HepG2 (cell line): ENCODE data around the gene PGR. TPM values are rescaled to one million over a fixed set of nuclear protein-coding genes. Genes with fewer than 3 reads are reported as not detected.

Source experiments
- ATAC-seq: fragments of 200-7000 bp; cut with Tn5 transposase; 3 replicates; pipeline ENCODE4 v1.9.1; 2020; ENCODE audit warnings: mild to moderate bottlenecking, moderate library complexity
- BruUV-seq: library from RNA; stranded (reverse); fragments of 400-500 nt; replicated peaks from 2 replicates; lab custom pipeline; 2021; lab: Mats Ljungman, UMichigan
- CTCF ChIA-PET: fragments of 300-600 bp; formaldehyde crosslinking; extraction: SDS; loops from one replicate; lab custom pipeline; 2021; ENCODE audit warnings: low total read pairs, inconsistent platforms, low intra/inter-chr PET ratio; lab: Yijun Ruan, JAX
- POLR2A ChIA-PET: fragments of 350-600 bp; sonication (Branson Sonifier 250); formaldehyde crosslinking; loops from one replicate; lab custom pipeline; 2020; ENCODE audit warnings: antibody characterized with exemption, inconsistent platforms; lab: Yijun Ruan, JAX
- DNase-seq: peaks from one replicate; pipeline ENCODE4 v3.0.0-alpha.2; 2015; ENCODE audit warnings: low spot score
- FAIRE-seq: peaks from 3 replicates; lab custom pipeline; 2011; peaks lifted over from hg19 to GRCh38; lab: Jason Lieb, UNC
- H2AFZ ChIP-seq: one replicate; pipeline ENCODE4 v1.6.1; 2011; ENCODE audit warnings: low read length, inconsistent platforms
- H3K27ac ChIP-seq: fragments of 300-600 bp; 3 replicates; pipeline ENCODE4 v1.8.0; 2011; ENCODE audit warnings: mixed run types, mild to moderate bottlenecking, mixed read lengths, low read length, inconsistent platforms; ENCODE audit not compliant: insufficient read depth; ENCODE audit errors: extremely low read length
- H3K27me3 ChIP-seq, 2 experiments: fragments of 200-600 bp in 1 of 2; 2 replicates in 1 of 2; 3 replicates in 1 of 2; pipeline versions ENCODE4 v1.6.0 to v1.8.0; 2011; ENCODE audit warnings: low read length in 2 of 2, mild to moderate bottlenecking in 2 of 2, moderate library complexity in 2 of 2, inconsistent platforms in 1 of 2; ENCODE audit not compliant: insufficient read depth in 2 of 2, control insufficient read depth in 1 of 2
- H3K36me3 ChIP-seq, 2 experiments: fragments of 200-600 bp in 1 of 2; replicated peaks in 1 of 2; 2 replicates in 1 of 2; 3 replicates in 1 of 2; pipeline versions ENCODE4 v1.5.1 to v1.8.0; 2011; ENCODE audit warnings: low read length in 2 of 2, inconsistent platforms in 1 of 2; ENCODE audit not compliant: insufficient read depth in 2 of 2, control insufficient read depth in 1 of 2
- H3K4me1 ChIP-seq: 2 replicates; pipeline ENCODE4 v1.5.1; 2012; ENCODE audit warnings: low read length, inconsistent platforms; ENCODE audit not compliant: insufficient read depth
- H3K4me2 ChIP-seq: 2 replicates; pipeline ENCODE4 v1.6.0; 2011; ENCODE audit warnings: low read depth, low read length, inconsistent platforms
- H3K4me3 ChIP-seq, 3 experiments: fragments of 200-600 bp in 1 of 3; sonication (generic), shearing (Covaris generic) in 1 of 3; replicated peaks in 1 of 3; 2 replicates each; pipeline ENCODE4 v1.5.1; 2011 to 2016; ENCODE audit warnings: low read length in 3 of 3, inconsistent platforms in 2 of 3, low read depth in 2 of 3, mild to moderate bottlenecking in 2 of 3, control low read depth in 1 of 3, mixed read lengths in 1 of 3; ENCODE audit not compliant: insufficient read depth in 1 of 3
- H3K79me2 ChIP-seq: one replicate; pipeline ENCODE4 v1.6.1; 2011; ENCODE audit warnings: low read length, inconsistent platforms; ENCODE audit not compliant: insufficient read depth
- H3K9ac ChIP-seq: 2 replicates; pipeline ENCODE4 v1.6.0; 2011; ENCODE audit warnings: mild to moderate bottlenecking, low read depth, low read length, inconsistent platforms; ENCODE audit not compliant: insufficient read depth
- H3K9me3 ChIP-seq: 2 replicates; pipeline ENCODE4 v1.5.1; 2012; ENCODE audit warnings: mild to moderate bottlenecking, low read length
- H4K20me1 ChIP-seq: 2 replicates; pipeline ENCODE4 v1.6.0; 2011; ENCODE audit warnings: inconsistent platforms, mild to moderate bottlenecking, low read length, moderate library complexity; ENCODE audit not compliant: insufficient read depth
- EED ChIP-seq: sonication (generic); formaldehyde crosslinking; IDR thresholded peaks from 2 replicates; pipeline ENCODE4 v1.5.0; 2020; ENCODE audit warnings: mild to moderate bottlenecking, missing genetic modification reagents
- HNF4A ChIP-seq: sonication (generic); formaldehyde crosslinking; IDR thresholded peaks from 2 replicates; pipeline ENCODE4 v1.4.0; 2020; ENCODE audit warnings: missing genetic modification reagents
- HOXD1 ChIP-seq: sonication (generic); formaldehyde crosslinking; IDR thresholded peaks from 2 replicates; pipeline ENCODE4 v1.5.0; 2020; ENCODE audit warnings: missing genetic modification reagents
- IRF9 ChIP-seq: sonication (generic); formaldehyde crosslinking; IDR thresholded peaks from 2 replicates; pipeline ENCODE4 v1.8.0; 2022; ENCODE audit warnings: missing genetic modification reagents, mild to moderate bottlenecking, borderline replicate concordance
- SMAD9 ChIP-seq: sonication (generic); formaldehyde crosslinking; IDR thresholded peaks from 2 replicates; pipeline ENCODE4 v1.5.1; 2020; ENCODE audit warnings: mild to moderate bottlenecking, missing genetic modification reagents
- SP1 ChIP-seq, 2 experiments: fragments of 450-650 bp in 1 of 2; sonication (generic) in 1 of 2; formaldehyde crosslinking in 1 of 2; IDR thresholded peaks; 2 replicates each; pipeline versions ENCODE4 v1.4.0 to v1.6.1; 2016 to 2020; ENCODE audit warnings: missing genetic modification reagents in 1 of 2
- TAF15 ChIP-seq: fragments of 200-400 bp; formaldehyde crosslinking; IDR thresholded peaks from one replicate; pipeline ENCODE4 v1.6.1; 2018; ENCODE audit warnings: mild to moderate bottlenecking, low read depth, low read length; ENCODE audit not compliant: poor library complexity, severe bottlenecking
- TFAP4 ChIP-seq: sonication (generic); IDR thresholded peaks from 2 replicates; pipeline ENCODE4 v1.6.1; 2016; ENCODE audit warnings: low read depth, borderline replicate concordance
- TRAFD1 ChIP-seq: sonication (generic); formaldehyde crosslinking; IDR thresholded peaks from 2 replicates; pipeline ENCODE4 v1.5.1; 2020; ENCODE audit warnings: missing genetic modification reagents, mild to moderate bottlenecking, borderline replicate concordance
- UBTF ChIP-seq: sonication (generic); formaldehyde crosslinking; IDR thresholded peaks from 2 replicates; pipeline ENCODE4 v1.4.0; 2020; ENCODE audit warnings: mild to moderate bottlenecking, missing genetic modification reagents
- ZBTB44 ChIP-seq: sonication (generic); formaldehyde crosslinking; IDR thresholded peaks from 2 replicates; pipeline ENCODE4 v1.4.0; 2020; ENCODE audit warnings: missing genetic modification reagents
- ZNF513 ChIP-seq: sonication (generic); formaldehyde crosslinking; conservative IDR thresholded peaks from 2 replicates; pipeline ENCODE4 v1.5.0; 2020; ENCODE audit warnings: missing genetic modification reagents
- ZNF644 ChIP-seq: IDR thresholded peaks from 2 replicates; pipeline ENCODE4 v1.6.1; 2016; ENCODE audit warnings: low read depth
- whole genome bisulfite sequencing: methylation state at CpG from one replicate; pipeline ENCODE4 v1.1.6; 2017; ENCODE audit warnings: low lambda C conversion rate; 5-methylcytosine and 5-hydroxymethylcytosine counted together
- in situ Hi-C: cut with HindIII; loops from 2 replicates; pipeline ENCODE4 v1.10.0; 2017; ENCODE audit warnings: low pct_unique_long_range_greater_than_20kb; ENCODE audit not compliant: extremely low pct_ligation_motif_present
- intact Hi-C: fragments of 100-400 bp; cut with micrococcal nuclease; formaldehyde crosslinking; loops from one replicate; pipeline ENCODE4 v1.10.0; 2022; ENCODE audit not compliant: unreplicated experiment
- polyA plus RNA-seq, 8 experiments: library from polyadenylated mRNA; depleted of rRNA in 3 of 8; stranded (reverse) in 7 of 8; unstranded in 1 of 8; fragments of >200 nt; fragmentation: Illumina TruSeq in 4 of 8; extraction: Trizol in 4 of 8; gene quantifications; 2 replicates each; pipeline versions ENCODE4 v1.2.1 to v1.2.3, GENCODE V29; 2011 to 2016; ENCODE audit warnings: low read depth in 4 of 8, missing spikeins in 1 of 8, mixed read lengths in 1 of 8; ENCODE audit not compliant: insufficient read depth in 1 of 8
- total RNA-seq, 5 experiments: library from RNA; depleted of rRNA; stranded (reverse); fragments of >200 nt; fragmentation: Illumina TruSeq; extraction: Trizol; gene quantifications; 2 replicates each; pipeline ENCODE4 v1.2.3, GENCODE V29; 2016; ENCODE audit warnings: low read depth in 1 of 5

Gene PGR
- total and polyA plus RNA-seq, 2 of the 13 experiments (the other 11 are each of a cell fraction or from before 2014, with no cell fraction given): not detected

- TF ChIP-seq ZBTB44 (CRISPR knock-in tag): no peak
Measured at GRCh38 chr11:101049123-101049522, 80.5 kb downstream of the PGR start (continued).

GRCh38 chr11:101048479-101048878 is 81.1 kb downstream of the PGR start:
- Histone ChIP-seq H3K9ac (no peak overlapping the region), H3K4me1 (no peaks in the 10 kb centered on the region), H3K27ac (no peak overlapping the region), H3K4me3 (no peak overlapping the region), H4K20me1 (no peaks in the 10 kb centered on the region), H3K9me3 (no peaks in the 10 kb centered on the region), H2AFZ (no peak overlapping the region), H3K4me2 (no peak overlapping the region), H3K79me2 (no peaks in the 10 kb centered on the region), H3K27me3 (no peaks in the 10 kb centered on the region), H3K36me3 (no peaks in the 10 kb centered on the region)
- FAIRE-seq (no peak), DNase-seq (no peak), ATAC-seq (no peak)
- 30% methylated on average over 5 of the region's 5 CpGs for WGBS
- no TSS peak for BruUV-seq
- intact Hi-C loops: no loop called here
- ChIA-PET POLR2A (no interaction called here), CTCF (no interaction called here)
- in situ Hi-C loops: no loop called here
- TF ChIP-seq SP1 (IDR thresholded peaks at IDR 0.05) (no peak), SP1 (CRISPR knock-in tag; IDR thresholded peaks at IDR 0.05) (no peak), UBTF (CRISPR knock-in tag) (no peak), TAF15 (no peak), EED (CRISPR knock-in tag) (no peak), HOXD1 (no peak), ZNF644 (CRISPR knock-in tag) (no peak), TRAFD1 (CRISPR knock-in tag) (no peak), HNF4A (CRISPR knock-in tag) (no peak), IRF9 (CRISPR knock-in tag) (no peak), ZNF513 (CRISPR knock-in tag) (no peak), SMAD9 (no peak), TFAP4 (no peak)
